ENCODE results near the gene TMEM212. TPM values are rescaled to one million over a fixed set of nuclear protein-coding genes. Genes with fewer than 3 reads are reported as not detected.

Gene TMEM212
- total and polyA plus RNA-seq, 4 experiments from 2014 or later: not detected

- ChIA-PET CTCF (ENCODE audit: partially characterized antibody) (interaction anchor here (2.0 kb wide), 1 partner anchor 11 kb away, joined by 5 read pairs; no protein-coding TSS in a partner anchor), POLR2A (ENCODE audit: partially characterized antibody) (no interaction called here)
- H3K27ac ChIP-seq (ENCODE audit: low read depth, low read length): no peak overlapping the region
- peaks cover 7 to 11% (median 10%) of the 10 kb centered on the region in 4 donors for H3K4me1 Mint-ChIP-seq
- no peaks in the 10 kb centered on the region for H3K4me1 ChIP-seq (ENCODE audit: insufficient read depth, low read length)
- H3K36me3 ChIP-seq (ENCODE audit: insufficient read depth, low read length): no peaks in the 10 kb centered on the region
- H3K27ac Mint-ChIP-seq: peak overlapping the region in 1 of 7 donors; percentile 29
- intact Hi-C loops (cut with micrococcal nuclease): no loop called here
- peaks cover 0 to 1% (median 0%) of the 10 kb centered on the region in 8 donors for H3K9me3 Mint-ChIP-seq
- no peaks in the 10 kb centered on the region for H3K36me3 Mint-ChIP-seq
- H3K9me3 ChIP-seq (ENCODE audit: control insufficient read depth in 1 of 2, low read length in 2 of 2): no peaks in the 10 kb centered on the region
- H3K27me3 ChIP-seq (ENCODE audit: insufficient read depth, low read length): no peaks in the 10 kb centered on the region
- H3K27me3 Mint-ChIP-seq: peaks cover 1 to 3% of the 10 kb centered on the region in 2 donors
- DNase-seq: no peak
- H3K4me3 ChIP-seq (ENCODE audit: low read length in 2 of 2): no peak overlapping the region
- no peak overlapping the region for H3K4me3 Mint-ChIP-seq
Measured at GRCh38 chr3:171822431-171823106, 20.6 kb upstream of the TMEM212 start.

GRCh38 chr3:171824116-171824515 is 19.0 kb upstream of the TMEM212 start:
- Histone ChIP-seq H3K9me3 (ENCODE audit: control insufficient read depth in 1 of 2, low read length in 2 of 2) (no peaks in the 10 kb centered on the region), H3K4me1 (ENCODE audit: insufficient read depth, low read length) (peaks cover 4% of the 10 kb centered on the region), H3K36me3 (ENCODE audit: insufficient read depth, low read length) (no peaks in the 10 kb centered on the region), H3K4me3 (ENCODE audit: low read length in 2 of 2) (no peak overlapping the region), H3K27me3 (ENCODE audit: insufficient read depth, low read length) (no peaks in the 10 kb centered on the region), H3K27ac (ENCODE audit: low read depth, low read length) (no peak overlapping the region)
- Mint-ChIP-seq H3K4me1 (peaks cover 11 to 19% (median 17%) of the 10 kb centered on the region in 4 donors), H3K36me3 (no peaks in the 10 kb centered on the region), H3K9me3 (peaks cover 0 to 1% (median 0%) of the 10 kb centered on the region in 8 donors), H3K27me3 (peaks cover 0 to 3% of the 10 kb centered on the region in 2 donors), H3K4me3 (no peak overlapping the region), H3K27ac (no peak overlapping the region)
- ChIA-PET CTCF (ENCODE audit: partially characterized antibody) (no interaction called here), POLR2A (ENCODE audit: partially characterized antibody) (no interaction called here)
- intact Hi-C loops (cut with micrococcal nuclease): no loop called here
- DNase-seq: no peak

- Mint-ChIP-seq H3K27ac (no peak overlapping the region), H3K4me1 (peaks cover 12 to 21% (median 17%) of the 10 kb centered on the region in 4 donors), H3K27me3 (peaks cover 0 to 3% of the 10 kb centered on the region in 2 donors), H3K36me3 (no peaks in the 10 kb centered on the region), H3K4me3 (no peak overlapping the region), H3K9me3 (peaks cover 0 to 1% (median 0%) of the 10 kb centered on the region in 8 donors)
- ChIA-PET CTCF (ENCODE audit: partially characterized antibody) (no interaction called here), POLR2A (ENCODE audit: partially characterized antibody) (no interaction called here)
- DNase-seq: no peak
- no peaks in the 10 kb centered on the region for H3K9me3 ChIP-seq (ENCODE audit: control insufficient read depth in 1 of 2, low read length in 2 of 2)
- H3K4me3 ChIP-seq (ENCODE audit: low read length in 2 of 2): no peak overlapping the region
- no peaks in the 10 kb centered on the region for H3K36me3 ChIP-seq (ENCODE audit: insufficient read depth, low read length)
- H3K4me1 ChIP-seq (ENCODE audit: insufficient read depth, low read length): peaks cover 4% of the 10 kb centered on the region
- intact Hi-C loops (cut with micrococcal nuclease): no loop called here
- no peaks in the 10 kb centered on the region for H3K27me3 ChIP-seq (ENCODE audit: insufficient read depth, low read length)
- H3K27ac ChIP-seq (ENCODE audit: low read depth, low read length): no peak overlapping the region
Measured at GRCh38 chr3:171824824-171825221, 18.3 kb upstream of the TMEM212 start.

- H3K4me1 Mint-ChIP-seq: peaks cover 12 to 21% (median 17%) of the 10 kb centered on the region in 4 donors
- no peak overlapping the region for H3K4me3 ChIP-seq (ENCODE audit: low read length in 2 of 2)
- no peak overlapping the region for H3K27ac Mint-ChIP-seq
- ChIA-PET POLR2A (ENCODE audit: partially characterized antibody) (no interaction called here), CTCF (ENCODE audit: partially characterized antibody) (no interaction called here)
- intact Hi-C loops (cut with micrococcal nuclease): no loop called here
- H3K36me3 ChIP-seq (ENCODE audit: insufficient read depth, low read length): no peaks in the 10 kb centered on the region
- peaks cover 4% of the 10 kb centered on the region for H3K4me1 ChIP-seq (ENCODE audit: insufficient read depth, low read length)
- no peaks in the 10 kb centered on the region for H3K36me3 Mint-ChIP-seq
- H3K27me3 ChIP-seq (ENCODE audit: insufficient read depth, low read length): no peaks in the 10 kb centered on the region
- no peak for DNase-seq
- peaks cover 0 to 3% of the 10 kb centered on the region in 2 donors for H3K27me3 Mint-ChIP-seq
- peaks cover 0 to 1% (median 0%) of the 10 kb centered on the region in 8 donors for H3K9me3 Mint-ChIP-seq
- no peaks in the 10 kb centered on the region for H3K9me3 ChIP-seq (ENCODE audit: control insufficient read depth in 1 of 2, low read length in 2 of 2)
- H3K27ac ChIP-seq (ENCODE audit: low read depth, low read length): no peak overlapping the region
- no peak overlapping the region for H3K4me3 Mint-ChIP-seq
Measured at GRCh38 chr3:171825222-171825828, 17.8 kb upstream of the TMEM212 start.

- Histone ChIP-seq H3K4me3 (ENCODE audit: low read length in 2 of 2) (no peak overlapping the region), H3K9me3 (ENCODE audit: control insufficient read depth in 1 of 2, low read length in 2 of 2) (no peaks in the 10 kb centered on the region), H3K36me3 (ENCODE audit: insufficient read depth, low read length) (no peaks in the 10 kb centered on the region), H3K4me1 (ENCODE audit: insufficient read depth, low read length) (peaks cover 4% of the 10 kb centered on the region), H3K27me3 (ENCODE audit: insufficient read depth, low read length) (no peaks in the 10 kb centered on the region), H3K27ac (ENCODE audit: low read depth, low read length) (no peak overlapping the region)
- peak overlapping the region in 3 of 7 donors; percentile 5 to 55 (median 10) for H3K27ac Mint-ChIP-seq
- no peak for DNase-seq
- ChIA-PET CTCF (ENCODE audit: partially characterized antibody) (interaction anchor here (0.7 kb wide), 1 partner anchor 153 kb away, joined by 3 read pairs; no protein-coding TSS in a partner anchor), POLR2A (ENCODE audit: partially characterized antibody) (no interaction called here)
- H3K9me3 Mint-ChIP-seq: no peaks in the 10 kb centered on the region
- no peaks in the 10 kb centered on the region for H3K36me3 Mint-ChIP-seq
- H3K4me3 Mint-ChIP-seq: peak overlapping the region in 2 of 8 donors; percentile 74 to 86
- H3K4me1 Mint-ChIP-seq: peaks cover 9 to 17% (median 11%) of the 10 kb centered on the region in 4 donors
- intact Hi-C loops (cut with micrococcal nuclease): no loop called here
- peaks cover 2 to 3% of the 10 kb centered on the region in 2 donors for H3K27me3 Mint-ChIP-seq
Measured at GRCh38 chr3:171827385-171827784, 15.8 kb upstream of the TMEM212 start.

- no peaks in the 10 kb centered on the region for H3K27me3 ChIP-seq (ENCODE audit: insufficient read depth, low read length)
Measured at GRCh38 chr3:171827836-171828458, 15.2 kb upstream of the TMEM212 start.

More at GRCh38 chr3:171827836-171828458, 15.2 kb upstream of the TMEM212 start:
- Histone ChIP-seq H3K9me3 (ENCODE audit: control insufficient read depth in 1 of 2, low read length in 2 of 2) (no peaks in the 10 kb centered on the region), H3K4me1 (ENCODE audit: insufficient read depth, low read length) (peaks cover 4% of the 10 kb centered on the region), H3K4me3 (ENCODE audit: low read length in 2 of 2) (no peak overlapping the region), H3K36me3 (ENCODE audit: insufficient read depth, low read length) (no peaks in the 10 kb centered on the region), H3K27ac (ENCODE audit: low read depth, low read length) (no peak overlapping the region)
- peaks cover 3 to 5% of the 10 kb centered on the region in 2 donors for H3K27me3 Mint-ChIP-seq
- ChIA-PET CTCF (ENCODE audit: partially characterized antibody) (interaction anchor here (2.5 kb wide), 1 partner anchor 55 kb away, joined by 9 read pairs; no protein-coding TSS in a partner anchor), POLR2A (ENCODE audit: partially characterized antibody) (no interaction called here)
- DNase-seq: peak in 1 of 5 donors; percentile 14
- peak overlapping the region in 5 of 7 donors; percentile 5 to 86 (median 78) for H3K27ac Mint-ChIP-seq
- intact Hi-C loops (cut with micrococcal nuclease): no loop called here
- no peaks in the 10 kb centered on the region for H3K36me3 Mint-ChIP-seq
- H3K9me3 Mint-ChIP-seq: no peaks in the 10 kb centered on the region
- peak overlapping the region; percentile 41 to 86 (median 76) for H3K4me3 Mint-ChIP-seq
- H3K4me1 Mint-ChIP-seq: peaks cover 9 to 17% (median 11%) of the 10 kb centered on the region in 4 donors

Data from CD4-positive, alpha-beta memory T cell (primary cell).